HCT116 (cell line): Measurements from ENCODE around the gene FHOD3. TPM values are rescaled to one million over a fixed set of nuclear protein-coding genes. Genes with fewer than 3 reads are reported as not detected.

Experiments
- ATAC-seq: fragments of 200-7000 bp; cut with Tn5 transposase; 2 replicates; pipeline ENCODE4 v1.9.1; 2020; ENCODE audit warnings: mild to moderate bottlenecking, moderate library complexity
- BruUV-seq: library from RNA; stranded (reverse); fragments of 400-500 nt; replicated peaks from 2 replicates; lab custom pipeline; 2021; lab: Mats Ljungman, UMichigan
- CTCF ChIA-PET: fragments of 300-600 bp; sonication (Branson Sonifier 250); formaldehyde crosslinking; loops from one replicate; lab custom pipeline; 2021; ENCODE audit warnings: antibody characterized with exemption; lab: Charles Lee
- POLR2A ChIA-PET: fragments of 300-600, 350-600 bp; sonication (Branson Sonifier 250); formaldehyde crosslinking; loops from one replicate; lab custom pipeline; 2021; ENCODE audit warnings: antibody characterized with exemption; lab: Charles Lee
- RAD21 ChIA-PET, 2 experiments: fragments of 300-600 bp; sonication (Branson Sonifier 250); formaldehyde crosslinking; loops; one replicate each; lab custom pipeline; 2023; ENCODE audit warnings: low total read pairs in 2 of 2; ENCODE audit not compliant: uncharacterized antibody in 2 of 2, unreplicated experiment in 2 of 2, low non-redundant PET in 1 of 2; lab: Charles Lee
- DNase-seq: peaks from one replicate; pipeline ENCODE4 v3.0.0-alpha.2; 2010; ENCODE audit warnings: low read depth, low spot score
- H2AFZ ChIP-seq: fragments of 200-600 bp; shearing (Covaris generic), sonication (generic); 2 replicates; pipeline ENCODE4 v1.6.1; 2017; ENCODE audit warnings: low read depth, mixed run types, mixed read lengths, antibody characterized with exemption, low read length; ENCODE audit not compliant: poor library complexity, severe bottlenecking
- H3K27ac ChIP-seq: 2 replicates; pipeline ENCODE4 v1.5.1; 2012; ENCODE audit warnings: low read depth, low read length
- H3K27me3 ChIP-seq: fragments of 200-600 bp; sonication (generic); 2 replicates; pipeline ENCODE4 v1.6.1; 2016; ENCODE audit warnings: mixed run types, low read length, mixed read lengths; ENCODE audit not compliant: insufficient read depth
- H3K36me3 ChIP-seq, 2 experiments: fragments of 200-500 bp in 1 of 2; fragments of 200-600 bp in 1 of 2; sonication (Bioruptor generic) in 1 of 2; sonication (generic) in 1 of 2; 2 replicates each; pipeline versions ENCODE4 v1.5.1 to v1.6.1; 2014 to 2016; ENCODE audit warnings: low read length in 2 of 2, inconsistent platforms in 1 of 2, mixed read lengths in 1 of 2, mixed run types in 1 of 2; ENCODE audit not compliant: insufficient read depth in 2 of 2, control insufficient read depth in 1 of 2
- H3K4me1 ChIP-seq, 2 experiments: fragments of 200-600 bp in 1 of 2; sonication (generic) in 1 of 2; 2 replicates each; pipeline versions ENCODE4 v1.5.1 to v1.6.1; 2012 to 2017; ENCODE audit warnings: low read length in 2 of 2, inconsistent platforms in 1 of 2, mild to moderate bottlenecking in 1 of 2, mixed read lengths in 1 of 2, mixed run types in 1 of 2, moderate library complexity in 1 of 2; ENCODE audit not compliant: insufficient read depth in 2 of 2, control insufficient read depth in 1 of 2
- H3K4me2 ChIP-seq: fragments of 200-600 bp; sonication (generic); 2 replicates; pipeline ENCODE4 v1.6.1; 2017; ENCODE audit warnings: mixed run types, low read length, mixed read lengths
- H3K4me3 ChIP-seq, 2 experiments: fragments of 200-600 bp in 1 of 2; sonication (generic) in 1 of 2; replicated peaks in 1 of 2; 2 replicates each; pipeline ENCODE4 v1.5.1; 2011 to 2016; ENCODE audit warnings: low read length in 2 of 2, control low read depth in 1 of 2, low read depth in 1 of 2, mild to moderate bottlenecking in 1 of 2, mixed read lengths in 1 of 2, mixed run types in 1 of 2
- H3K79me2 ChIP-seq: fragments of 200-600 bp; sonication (generic); 2 replicates; pipeline ENCODE4 v1.6.1; 2017; ENCODE audit warnings: mild to moderate bottlenecking, mixed run types, low read length, moderate library complexity, mixed read lengths; ENCODE audit not compliant: insufficient read depth
- H3K9ac ChIP-seq: fragments of 200-600 bp; sonication (generic); 2 replicates; pipeline ENCODE4 v1.6.1; 2016; ENCODE audit warnings: low read length, mixed read lengths
- H3K9me2 ChIP-seq: fragments of 200-600 bp; sonication (generic), shearing (Covaris generic); 2 replicates; pipeline ENCODE4 v1.6.1; 2017; ENCODE audit warnings: mixed run types, mild to moderate bottlenecking, moderate library complexity; ENCODE audit not compliant: insufficient read depth
- H3K9me3 ChIP-seq, 2 experiments: fragments of 200-500 bp in 1 of 2; fragments of 200-600 bp in 1 of 2; sonication (Bioruptor generic) in 1 of 2; sonication (generic) in 1 of 2; 2 replicates each; pipeline ENCODE4 v1.6.1; 2014 to 2017; ENCODE audit warnings: low read length in 2 of 2, mixed read lengths in 2 of 2, inconsistent platforms in 1 of 2, low read depth in 1 of 2, mild to moderate bottlenecking in 1 of 2, mixed run types in 1 of 2, moderate library complexity in 1 of 2; ENCODE audit not compliant: control insufficient read depth in 1 of 2, insufficient read depth in 1 of 2
- H4K20me1 ChIP-seq: fragments of 200-600 bp; sonication (generic), shearing (Covaris generic); 2 replicates; pipeline ENCODE4 v1.6.1; 2017; ENCODE audit warnings: mixed run types, mild to moderate bottlenecking, moderate library complexity; ENCODE audit not compliant: insufficient read depth
- EGR1 ChIP-seq: IDR thresholded peaks from 2 replicates; pipeline ENCODE4 v1.6.1; 2012; ENCODE audit warnings: low read depth
- EZH2 ChIP-seq: fragments of 200-600 bp; sonication (generic); IDR thresholded peaks from 2 replicates; pipeline ENCODE4 v1.6.1; 2017; ENCODE audit warnings: antibody characterized with exemption, mixed run types
- EZH2phosphoT487 ChIP-seq: fragments of 200-600 bp; IDR thresholded peaks from 2 replicates; pipeline ENCODE4 v1.6.1; 2018; ENCODE audit warnings: antibody characterized with exemption, borderline replicate concordance
- JUND ChIP-seq: IDR thresholded peaks from 2 replicates; pipeline ENCODE4 v1.6.1; 2012
- POLR2A ChIP-seq: IDR thresholded peaks from 2 replicates; pipeline ENCODE4 v1.7.0; 2011; ENCODE audit warnings: borderline replicate concordance; ENCODE audit not compliant: insufficient read depth, insufficient read length; ENCODE audit errors: extremely low read depth
- POLR2AphosphoS5 ChIP-seq: IDR thresholded peaks from 2 replicates; pipeline ENCODE4 v1.6.1; 2011; ENCODE audit warnings: mild to moderate bottlenecking, low read depth, low read length, moderate library complexity
- SIN3A ChIP-seq: IDR thresholded peaks from 2 replicates; pipeline ENCODE4 v1.6.1; 2012; ENCODE audit warnings: low read depth
- SP1 ChIP-seq: IDR thresholded peaks from 2 replicates; pipeline ENCODE4 v1.6.1; 2012; ENCODE audit warnings: low read depth
- SRF ChIP-seq: IDR thresholded peaks from 2 replicates; pipeline ENCODE4 v1.6.1; 2012; ENCODE audit warnings: low read depth
- TCF7L2 ChIP-seq: IDR thresholded peaks from 2 replicates; pipeline ENCODE4 v1.7.0; 2011; ENCODE audit warnings: borderline replicate concordance, inconsistent platforms; ENCODE audit not compliant: insufficient read depth, insufficient read length; ENCODE audit errors: extremely low read depth
- YY1 ChIP-seq: IDR thresholded peaks from 2 replicates; pipeline ENCODE4 v1.6.1; 2011; ENCODE audit warnings: low read length, low read depth, moderate library complexity, mild to moderate bottlenecking; ENCODE audit not compliant: insufficient replicate concordance; ENCODE audit errors: extremely low read depth
- ZNF274 ChIP-seq: fragments of 200-500 bp; sonication (Bioruptor generic); IDR thresholded peaks from 2 replicates; pipeline ENCODE4 v1.6.1; 2014; ENCODE audit warnings: mild to moderate bottlenecking, low read depth, low read length, inconsistent platforms
- intact Hi-C: fragments of 100-400 bp; cut with micrococcal nuclease; formaldehyde crosslinking; loops from 2 replicates; pipeline ENCODE4 v1.10.0; 2022
- total RNA-seq: library from RNA; stranded (reverse); gene quantifications from one replicate; pipeline ENCODE4 v1.2.1, GENCODE V29; 2021; ENCODE audit not compliant: unreplicated experiment
- TF ChIP-seq, protein P1 (sequence below): IDR thresholded peaks from 2 replicates; pipeline ENCODE4 v1.6.1; 2012
- TF ChIP-seq, protein P2 (sequence below), 3 experiments: fragments of 200-600 bp in 1 of 3; sonication (generic) in 1 of 3; IDR thresholded peaks in 2 of 3; conservative IDR thresholded peaks in 1 of 3; 2 replicates each; pipeline ENCODE4 v1.5.1; 2012 to 2017; ENCODE audit warnings: low read depth in 2 of 3, low read length in 2 of 3, antibody characterized with exemption in 1 of 3, borderline replicate concordance in 1 of 3, control low read depth in 1 of 3, mild to moderate bottlenecking in 1 of 3, mixed read lengths in 1 of 3, mixed run types in 1 of 3, moderate library complexity in 1 of 3; ENCODE audit not compliant: insufficient read depth in 1 of 3
- TF ChIP-seq, protein P3 (sequence below): IDR thresholded peaks from 2 replicates; pipeline ENCODE4 v1.6.1; 2012; ENCODE audit warnings: low read depth
- TF ChIP-seq, protein P4 (sequence below): IDR thresholded peaks from 2 replicates; pipeline ENCODE4 v1.6.1; 2012

Gene FHOD3
- total RNA-seq, 1 experiment from 2014 or later = 4.0 TPM

DNA sequence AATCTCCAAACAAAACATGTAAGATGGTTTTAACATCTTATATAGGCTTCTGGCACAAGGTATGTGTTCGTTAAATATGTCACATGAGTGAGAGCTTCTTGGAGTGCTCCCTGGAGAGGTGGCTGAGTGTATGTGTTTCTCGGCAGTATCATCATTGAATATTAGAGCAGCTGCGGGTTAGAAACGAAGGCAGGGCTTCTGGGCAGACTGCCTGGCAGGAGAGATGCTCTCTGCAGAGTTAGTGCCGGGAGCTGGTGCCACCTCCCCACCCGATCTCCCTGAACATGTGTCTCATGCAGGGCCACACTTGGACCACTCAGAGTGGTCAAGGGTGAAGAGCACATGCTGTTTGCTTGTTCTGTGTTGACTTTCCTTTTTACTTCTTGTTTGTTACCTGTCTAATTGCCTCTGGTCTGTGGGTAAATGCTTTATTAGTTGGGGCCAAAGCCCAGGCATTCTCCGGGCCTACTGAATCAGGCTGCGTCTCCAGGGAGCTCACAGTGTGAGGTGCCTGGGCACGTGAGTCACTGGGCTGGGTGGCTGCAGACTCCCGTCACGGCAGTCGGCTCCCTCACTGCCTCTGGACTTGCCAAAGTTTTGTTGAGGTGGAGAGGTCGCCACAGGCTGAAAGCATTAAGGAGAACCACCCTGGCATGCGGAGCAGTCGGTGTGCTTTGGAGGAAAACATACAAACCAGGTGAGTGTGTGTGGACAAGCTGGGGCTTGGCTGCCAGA is 246.6 kb downstream of the FHOD3 start:
- Histone ChIP-seq H3K79me2 (no peaks in the 10 kb centered on the region), H3K27me3 (no peaks in the 10 kb centered on the region), H3K36me3 (no peaks in the 10 kb centered on the region), H2AFZ (no peak overlapping the region), H4K20me1 (no peaks in the 10 kb centered on the region), H3K4me1 (no peaks in the 10 kb centered on the region), H3K9me3 (no peaks in the 10 kb centered on the region), H3K9ac (no peak overlapping the region), H3K4me3 (no peak overlapping the region), H3K4me2 (no peak overlapping the region), H3K27ac (no peak overlapping the region), H3K9me2 (no peaks in the 10 kb centered on the region)
- no TSS peak for BruUV-seq
- ChIA-PET RAD21 (no interaction called here), POLR2A (no interaction called here), CTCF (no interaction called here)
- no peak for DNase-seq
- TF ChIP-seq TCF7L2 (no peak), EZH2phosphoT487 (no peak), SRF (no peak), SP1 (no peak), JUND (no peak), ZNF274 (no peak), YY1 (no peak), EGR1 (no peak), EZH2 (no peak), POLR2A (no peak), SIN3A (no peak), POLR2AphosphoS5 (no peak)
- TF ChIP-seq, protein P1, sequence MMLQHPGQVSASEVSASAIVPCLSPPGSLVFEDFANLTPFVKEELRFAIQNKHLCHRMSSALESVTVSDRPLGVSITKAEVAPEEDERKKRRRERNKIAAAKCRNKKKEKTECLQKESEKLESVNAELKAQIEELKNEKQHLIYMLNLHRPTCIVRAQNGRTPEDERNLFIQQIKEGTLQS = no peak
- TF ChIP-seq, protein P2, sequence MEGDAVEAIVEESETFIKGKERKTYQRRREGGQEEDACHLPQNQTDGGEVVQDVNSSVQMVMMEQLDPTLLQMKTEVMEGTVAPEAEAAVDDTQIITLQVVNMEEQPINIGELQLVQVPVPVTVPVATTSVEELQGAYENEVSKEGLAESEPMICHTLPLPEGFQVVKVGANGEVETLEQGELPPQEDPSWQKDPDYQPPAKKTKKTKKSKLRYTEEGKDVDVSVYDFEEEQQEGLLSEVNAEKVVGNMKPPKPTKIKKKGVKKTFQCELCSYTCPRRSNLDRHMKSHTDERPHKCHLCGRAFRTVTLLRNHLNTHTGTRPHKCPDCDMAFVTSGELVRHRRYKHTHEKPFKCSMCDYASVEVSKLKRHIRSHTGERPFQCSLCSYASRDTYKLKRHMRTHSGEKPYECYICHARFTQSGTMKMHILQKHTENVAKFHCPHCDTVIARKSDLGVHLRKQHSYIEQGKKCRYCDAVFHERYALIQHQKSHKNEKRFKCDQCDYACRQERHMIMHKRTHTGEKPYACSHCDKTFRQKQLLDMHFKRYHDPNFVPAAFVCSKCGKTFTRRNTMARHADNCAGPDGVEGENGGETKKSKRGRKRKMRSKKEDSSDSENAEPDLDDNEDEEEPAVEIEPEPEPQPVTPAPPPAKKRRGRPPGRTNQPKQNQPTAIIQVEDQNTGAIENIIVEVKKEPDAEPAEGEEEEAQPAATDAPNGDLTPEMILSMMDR (IDR thresholded peaks at IDR 0.05 in 2 of 3, conservative IDR thresholded peaks at IDR 0.05 in 1 of 3; ENCODE audit: borderline replicate concordance in 1 of 3, insufficient read depth in 1 of 3, low read depth in 2 of 3, low read length in 2 of 3) = no peak
- TF ChIP-seq, protein P3, sequence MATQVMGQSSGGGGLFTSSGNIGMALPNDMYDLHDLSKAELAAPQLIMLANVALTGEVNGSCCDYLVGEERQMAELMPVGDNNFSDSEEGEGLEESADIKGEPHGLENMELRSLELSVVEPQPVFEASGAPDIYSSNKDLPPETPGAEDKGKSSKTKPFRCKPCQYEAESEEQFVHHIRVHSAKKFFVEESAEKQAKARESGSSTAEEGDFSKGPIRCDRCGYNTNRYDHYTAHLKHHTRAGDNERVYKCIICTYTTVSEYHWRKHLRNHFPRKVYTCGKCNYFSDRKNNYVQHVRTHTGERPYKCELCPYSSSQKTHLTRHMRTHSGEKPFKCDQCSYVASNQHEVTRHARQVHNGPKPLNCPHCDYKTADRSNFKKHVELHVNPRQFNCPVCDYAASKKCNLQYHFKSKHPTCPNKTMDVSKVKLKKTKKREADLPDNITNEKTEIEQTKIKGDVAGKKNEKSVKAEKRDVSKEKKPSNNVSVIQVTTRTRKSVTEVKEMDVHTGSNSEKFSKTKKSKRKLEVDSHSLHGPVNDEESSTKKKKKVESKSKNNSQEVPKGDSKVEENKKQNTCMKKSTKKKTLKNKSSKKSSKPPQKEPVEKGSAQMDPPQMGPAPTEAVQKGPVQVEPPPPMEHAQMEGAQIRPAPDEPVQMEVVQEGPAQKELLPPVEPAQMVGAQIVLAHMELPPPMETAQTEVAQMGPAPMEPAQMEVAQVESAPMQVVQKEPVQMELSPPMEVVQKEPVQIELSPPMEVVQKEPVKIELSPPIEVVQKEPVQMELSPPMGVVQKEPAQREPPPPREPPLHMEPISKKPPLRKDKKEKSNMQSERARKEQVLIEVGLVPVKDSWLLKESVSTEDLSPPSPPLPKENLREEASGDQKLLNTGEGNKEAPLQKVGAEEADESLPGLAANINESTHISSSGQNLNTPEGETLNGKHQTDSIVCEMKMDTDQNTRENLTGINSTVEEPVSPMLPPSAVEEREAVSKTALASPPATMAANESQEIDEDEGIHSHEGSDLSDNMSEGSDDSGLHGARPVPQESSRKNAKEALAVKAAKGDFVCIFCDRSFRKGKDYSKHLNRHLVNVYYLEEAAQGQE = no peak
- TF ChIP-seq, protein P4, sequence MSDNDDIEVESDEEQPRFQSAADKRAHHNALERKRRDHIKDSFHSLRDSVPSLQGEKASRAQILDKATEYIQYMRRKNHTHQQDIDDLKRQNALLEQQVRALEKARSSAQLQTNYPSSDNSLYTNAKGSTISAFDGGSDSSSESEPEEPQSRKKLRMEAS = no peak
- intact Hi-C loops = no loop called here
- no peak for ATAC-seq
